ENCODE data around the gene PCDHGA1. TPM values are rescaled to one million over a fixed set of nuclear protein-coding genes. Genes with fewer than 3 reads are reported as not detected.
A peak's percentile ranks its signal among the peaks of the same experiment; 100 is the strongest.

PCDHGA1 gene
- total RNA-seq, 4 donors from 2014 or later, result 0.90 to 2.5 (median 1.8) TPM

DNA sequence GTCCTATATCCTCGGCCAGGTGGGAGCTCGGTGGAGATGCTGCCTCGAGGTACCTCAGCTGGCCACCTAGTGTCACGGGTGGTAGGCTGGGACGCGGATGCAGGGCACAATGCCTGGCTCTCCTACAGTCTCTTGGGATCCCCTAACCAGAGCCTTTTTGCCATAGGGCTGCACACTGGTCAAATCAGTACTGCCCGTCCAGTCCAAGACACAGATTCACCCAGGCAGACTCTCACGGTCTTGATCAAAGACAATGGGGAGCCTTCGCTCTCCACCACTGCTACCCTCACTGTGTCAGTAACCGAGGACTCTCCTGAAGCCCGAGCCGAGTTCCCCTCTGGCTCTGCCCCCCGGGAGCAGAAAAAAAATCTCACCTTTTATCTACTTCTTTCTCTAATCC lies 147.5 kb downstream of the PCDHGA1 start:
- Histone ChIP-seq H3K4me1 (peaks cover 3 to 56% (median 26%) of the 10 kb centered on the region in 4 donors), H3K27ac (no peak overlapping the region), H3K36me3 (no peaks in the 10 kb centered on the region), H3K9me3 (no peaks in the 10 kb centered on the region), H3K4me3 (peak overlapping the region in 2 of 4 donors; percentile 43 to 60), H3K27me3 (no peaks in the 10 kb centered on the region)
- TF ChIP-seq, protein P1, sequence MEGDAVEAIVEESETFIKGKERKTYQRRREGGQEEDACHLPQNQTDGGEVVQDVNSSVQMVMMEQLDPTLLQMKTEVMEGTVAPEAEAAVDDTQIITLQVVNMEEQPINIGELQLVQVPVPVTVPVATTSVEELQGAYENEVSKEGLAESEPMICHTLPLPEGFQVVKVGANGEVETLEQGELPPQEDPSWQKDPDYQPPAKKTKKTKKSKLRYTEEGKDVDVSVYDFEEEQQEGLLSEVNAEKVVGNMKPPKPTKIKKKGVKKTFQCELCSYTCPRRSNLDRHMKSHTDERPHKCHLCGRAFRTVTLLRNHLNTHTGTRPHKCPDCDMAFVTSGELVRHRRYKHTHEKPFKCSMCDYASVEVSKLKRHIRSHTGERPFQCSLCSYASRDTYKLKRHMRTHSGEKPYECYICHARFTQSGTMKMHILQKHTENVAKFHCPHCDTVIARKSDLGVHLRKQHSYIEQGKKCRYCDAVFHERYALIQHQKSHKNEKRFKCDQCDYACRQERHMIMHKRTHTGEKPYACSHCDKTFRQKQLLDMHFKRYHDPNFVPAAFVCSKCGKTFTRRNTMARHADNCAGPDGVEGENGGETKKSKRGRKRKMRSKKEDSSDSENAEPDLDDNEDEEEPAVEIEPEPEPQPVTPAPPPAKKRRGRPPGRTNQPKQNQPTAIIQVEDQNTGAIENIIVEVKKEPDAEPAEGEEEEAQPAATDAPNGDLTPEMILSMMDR (IDR thresholded peaks at IDR 0.05), result no peak
- TF ChIP-seq EP300 (IDR thresholded peaks at IDR 0.05) (no peak), POLR2A (IDR thresholded peaks at IDR 0.05) (no peak)
- 57 to 59% methylated on average over 9 of the region's 13 CpGs for WGBS, 2 donors
- DNase-seq (ENCODE audit: low spot score in 2 of 2), result no peak

DNA sequence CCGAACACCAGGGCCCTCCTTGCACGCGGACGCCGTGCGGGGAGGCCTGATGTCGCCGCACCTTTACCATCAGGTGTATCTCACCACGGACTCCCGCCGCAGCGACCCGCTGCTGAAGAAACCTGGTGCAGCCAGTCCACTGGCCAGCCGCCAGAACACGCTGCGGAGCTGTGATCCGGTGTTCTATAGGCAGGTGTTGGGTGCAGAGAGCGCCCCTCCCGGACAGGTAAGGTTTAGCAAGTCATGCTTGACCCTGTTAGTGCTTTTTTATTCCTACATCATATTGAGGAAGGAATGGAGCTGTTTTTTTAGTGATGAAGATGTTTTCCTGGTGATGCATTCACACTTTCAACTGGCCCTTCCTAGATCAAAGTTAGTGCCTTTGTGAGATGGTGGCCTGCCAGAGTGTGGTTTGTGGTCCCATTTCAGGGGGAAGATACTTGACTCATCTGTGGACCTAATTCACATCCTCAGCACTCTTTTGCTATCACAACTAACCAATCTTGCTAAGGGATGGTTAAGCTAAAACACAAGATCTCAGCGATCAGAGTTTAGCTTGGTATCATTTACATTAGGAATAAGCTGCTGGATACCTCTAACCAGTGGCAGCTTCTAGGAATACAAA lies 148.1 kb downstream of the PCDHGA1 start:
- DNase-seq (ENCODE audit: low spot score in 2 of 2), result no peak
- 52 to 56% methylated on average over 20 of the region's 20 CpGs for WGBS, 2 donors
- Histone ChIP-seq H3K27ac (no peak overlapping the region), H3K4me3 (peak overlapping the region in 2 of 4 donors; percentile 3 to 60), H3K36me3 (no peaks in the 10 kb centered on the region), H3K4me1 (peaks cover 3 to 62% (median 26%) of the 10 kb centered on the region in 4 donors), H3K9me3 (no peaks in the 10 kb centered on the region), H3K27me3 (no peaks in the 10 kb centered on the region)
- TF ChIP-seq POLR2A (IDR thresholded peaks at IDR 0.05) (no peak), EP300 (IDR thresholded peaks at IDR 0.05) (no peak)
- TF ChIP-seq, protein P1 (IDR thresholded peaks at IDR 0.05), result no peak

DNA sequence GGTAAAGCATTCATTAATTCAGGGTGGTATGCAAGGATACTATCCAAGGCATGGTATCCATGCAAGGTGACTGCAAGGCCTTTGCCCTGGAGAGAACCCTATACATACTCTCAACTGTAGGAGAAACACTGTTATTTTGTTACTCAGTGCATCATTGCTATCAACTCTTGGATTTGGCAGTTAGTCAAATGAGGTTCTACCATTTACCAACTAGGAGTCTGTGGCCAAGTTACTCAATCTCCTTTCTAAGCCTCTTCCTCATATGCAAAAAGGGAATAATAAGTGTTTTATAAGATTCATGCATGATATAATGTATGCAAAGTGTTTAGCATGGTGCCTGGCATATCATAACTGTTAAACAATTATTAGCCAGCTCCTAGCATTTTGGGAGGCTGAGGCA lies 149.5 kb downstream of the PCDHGA1 start:
- H3K4me1 ChIP-seq, result peaks cover 3 to 73% (median 28%) of the 10 kb centered on the region in 4 donors
- H3K4me3 ChIP-seq, result no peak overlapping the region
- TF ChIP-seq, protein P1 (IDR thresholded peaks at IDR 0.05), result no peak
- TF ChIP-seq POLR2A (IDR thresholded peaks at IDR 0.05) (no peak), EP300 (IDR thresholded peaks at IDR 0.05) (no peak)

DNA sequence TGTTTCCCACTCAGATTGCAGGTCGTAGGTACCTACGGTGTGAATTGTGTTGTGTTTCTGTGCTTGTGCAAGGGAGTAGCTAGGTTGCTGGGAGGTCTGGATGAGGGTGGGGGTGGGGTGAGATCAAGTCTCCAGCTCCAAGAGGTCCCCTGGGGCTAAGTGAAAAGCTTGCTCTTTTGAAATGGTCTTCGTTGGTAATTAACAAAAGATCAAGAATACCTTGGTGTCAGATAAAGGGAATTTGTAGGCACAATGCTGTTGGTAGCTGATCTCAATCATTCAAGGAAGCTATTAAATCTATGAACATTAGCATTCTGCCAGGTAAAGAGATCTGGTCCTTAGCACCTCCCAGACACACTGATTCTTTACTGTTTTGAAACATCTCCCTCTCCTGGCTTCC lies 153.6 kb downstream of the PCDHGA1 start:
- 77 to 84% methylated on average over 3 of the region's 3 CpGs for WGBS, 2 donors
- TF ChIP-seq POLR2A (IDR thresholded peaks at IDR 0.05) (no peak), EP300 (IDR thresholded peaks at IDR 0.05) (no peak)
- TF ChIP-seq, protein P1 (IDR thresholded peaks at IDR 0.05), result no peak
- peaks cover 0 to 24% (median 0%) of the 10 kb centered on the region in 3 donors for H3K36me3 ChIP-seq
- no peak overlapping the region for H3K4me3 ChIP-seq
- H3K27me3 ChIP-seq, result no peaks in the 10 kb centered on the region
- H3K9me3 ChIP-seq, result no peaks in the 10 kb centered on the region
- no peak for DNase-seq (ENCODE audit: low spot score in 2 of 2)
- no peak overlapping the region for H3K27ac ChIP-seq
- peaks cover 0 to 57% (median 13%) of the 10 kb centered on the region in 4 donors for H3K4me1 ChIP-seq

More for the DNA sequence above, 149.5 kb downstream of the PCDHGA1 start:
- Histone ChIP-seq H3K27ac (no peak overlapping the region), H3K27me3 (no peaks in the 10 kb centered on the region), H3K9me3 (no peaks in the 10 kb centered on the region), H3K36me3 (no peaks in the 10 kb centered on the region)
- no peak for DNase-seq (ENCODE audit: low spot score in 2 of 2)

DNA sequence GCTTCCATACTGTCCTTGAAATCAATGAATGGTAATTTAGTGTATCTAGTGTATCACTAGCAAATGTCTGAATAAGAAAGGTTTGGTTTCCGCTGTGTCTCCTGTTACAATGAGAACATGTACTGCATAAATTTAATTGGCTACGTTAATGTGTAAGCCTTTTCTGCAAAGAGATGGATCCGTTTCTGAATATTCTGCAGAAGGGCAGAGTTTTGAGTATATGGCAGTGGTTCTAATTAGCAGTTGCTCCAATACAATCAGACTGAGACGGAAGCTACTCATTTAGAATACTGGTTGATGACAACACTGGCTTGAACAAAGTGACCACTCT lies 154.0 kb downstream of the PCDHGA1 start:
- Histone ChIP-seq H3K9me3 (no peaks in the 10 kb centered on the region), H3K27me3 (no peaks in the 10 kb centered on the region), H3K4me1 (peaks cover 0 to 53% (median 12%) of the 10 kb centered on the region in 4 donors), H3K36me3 (peaks cover 0 to 27% (median 0%) of the 10 kb centered on the region in 3 donors), H3K4me3 (peak overlapping the region in 2 of 4 donors; percentile 22 to 36), H3K27ac (no peak overlapping the region)
- TF ChIP-seq, protein P1 (IDR thresholded peaks at IDR 0.05), result no peak
- TF ChIP-seq EP300 (IDR thresholded peaks at IDR 0.05) (no peak), POLR2A (IDR thresholded peaks at IDR 0.05) (no peak)
- no peak for DNase-seq (ENCODE audit: low spot score in 2 of 2)
- WGBS, 2 donors, result 42 to 44% methylated on average over 4 of the region's 4 CpGs

Measured in tibial nerve (tissue), 4 donors.